ENCODE data around the gene PROSER3. TPM values are rescaled to one million over a fixed set of nuclear protein-coding genes. Genes with fewer than 3 reads are reported as not detected.

PROSER3 gene
- total RNA-seq, 1 donor from 2014 or later = 63.4 TPM

DNA sequence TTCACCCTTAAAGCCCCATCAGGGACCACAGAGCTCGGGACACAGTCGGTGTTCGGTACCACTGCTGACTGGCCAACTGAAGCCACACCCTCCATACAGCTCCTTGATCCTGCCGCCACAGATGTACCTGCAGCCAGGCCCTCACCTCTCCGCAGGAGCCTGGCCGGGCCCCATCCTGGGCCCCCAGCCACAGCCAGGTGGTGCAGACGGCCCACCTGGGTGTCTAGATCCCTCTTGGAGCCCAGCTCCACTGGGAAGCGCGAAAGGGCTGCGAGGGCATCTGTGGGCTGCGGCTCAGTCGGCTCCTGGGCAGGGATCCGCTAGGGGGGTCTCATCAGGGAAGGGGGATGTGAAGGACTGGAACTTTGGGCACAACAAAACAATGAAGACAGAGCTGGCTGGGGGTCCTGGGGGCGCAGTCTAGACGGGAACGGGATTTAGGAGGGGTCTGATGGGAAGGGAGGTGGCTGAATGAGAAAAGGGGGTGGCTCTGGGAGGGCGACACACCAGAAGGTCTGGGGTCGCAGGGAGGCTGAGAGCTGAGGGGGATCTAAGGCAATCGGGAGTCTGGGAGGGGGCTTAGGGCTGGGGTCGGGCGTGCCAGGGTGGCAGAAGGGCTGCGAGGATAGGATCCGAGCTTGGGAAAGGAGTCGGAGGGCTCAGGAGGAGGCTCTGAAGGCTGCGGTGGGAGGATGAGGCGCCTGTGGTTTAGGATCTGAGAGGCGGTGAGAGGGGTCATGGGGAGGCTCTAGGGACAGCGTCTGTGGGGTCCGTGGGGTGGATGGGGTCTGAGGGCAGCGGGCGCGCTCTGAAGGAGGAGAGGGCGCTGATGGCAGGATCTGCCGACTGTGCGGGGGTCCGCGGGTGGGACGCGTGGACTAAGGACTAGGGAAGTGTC is 38.9 kb downstream of the PROSER3 start:
- no peaks in the 10 kb centered on the region for H3K36me3 Mint-ChIP-seq (ENCODE audit: low read depth)
- H3K27me3 Mint-ChIP-seq (ENCODE audit: low read depth) = peaks cover 45% of the 10 kb centered on the region
- H3K9me3 Mint-ChIP-seq = no peaks in the 10 kb centered on the region
- DNase-seq (ENCODE audit: low read depth, low spot score) = no peak
- no peaks in the 10 kb centered on the region for H3K4me1 Mint-ChIP-seq
- H3K4me3 Mint-ChIP-seq = no peak overlapping the region
- no peak overlapping the region for H3K27ac Mint-ChIP-seq (ENCODE audit: unreplicated experiment)
- TF ChIP-seq, protein P1, sequence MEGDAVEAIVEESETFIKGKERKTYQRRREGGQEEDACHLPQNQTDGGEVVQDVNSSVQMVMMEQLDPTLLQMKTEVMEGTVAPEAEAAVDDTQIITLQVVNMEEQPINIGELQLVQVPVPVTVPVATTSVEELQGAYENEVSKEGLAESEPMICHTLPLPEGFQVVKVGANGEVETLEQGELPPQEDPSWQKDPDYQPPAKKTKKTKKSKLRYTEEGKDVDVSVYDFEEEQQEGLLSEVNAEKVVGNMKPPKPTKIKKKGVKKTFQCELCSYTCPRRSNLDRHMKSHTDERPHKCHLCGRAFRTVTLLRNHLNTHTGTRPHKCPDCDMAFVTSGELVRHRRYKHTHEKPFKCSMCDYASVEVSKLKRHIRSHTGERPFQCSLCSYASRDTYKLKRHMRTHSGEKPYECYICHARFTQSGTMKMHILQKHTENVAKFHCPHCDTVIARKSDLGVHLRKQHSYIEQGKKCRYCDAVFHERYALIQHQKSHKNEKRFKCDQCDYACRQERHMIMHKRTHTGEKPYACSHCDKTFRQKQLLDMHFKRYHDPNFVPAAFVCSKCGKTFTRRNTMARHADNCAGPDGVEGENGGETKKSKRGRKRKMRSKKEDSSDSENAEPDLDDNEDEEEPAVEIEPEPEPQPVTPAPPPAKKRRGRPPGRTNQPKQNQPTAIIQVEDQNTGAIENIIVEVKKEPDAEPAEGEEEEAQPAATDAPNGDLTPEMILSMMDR (conservative IDR thresholded peaks at IDR 0.05) = no peak

DNA sequence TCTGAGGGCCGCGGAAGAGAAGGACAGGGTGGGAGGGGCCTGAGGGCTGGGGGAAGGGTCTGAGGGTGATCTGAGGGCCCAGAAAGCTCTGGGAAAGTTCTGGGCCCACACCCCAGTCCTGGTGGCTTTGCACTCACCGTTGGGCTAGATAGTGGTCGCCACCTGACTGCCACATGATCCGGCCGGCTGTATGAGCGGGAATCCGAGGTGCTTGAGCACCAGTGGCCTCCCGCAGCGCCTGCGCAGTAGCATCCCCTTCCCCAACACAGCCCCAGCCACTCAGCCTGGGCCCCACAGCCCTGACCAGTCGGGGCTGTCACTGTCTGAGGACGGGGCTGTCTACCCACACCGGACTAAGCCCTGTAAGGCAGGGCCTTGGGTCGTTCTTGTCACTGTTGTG is 39.7 kb downstream of the PROSER3 start:
- no peaks in the 10 kb centered on the region for H3K9me3 Mint-ChIP-seq
- no peaks in the 10 kb centered on the region for H3K4me1 Mint-ChIP-seq
- H3K27me3 Mint-ChIP-seq (ENCODE audit: low read depth) = peaks cover 49% of the 10 kb centered on the region
- H3K4me3 Mint-ChIP-seq = no peak overlapping the region
- DNase-seq (ENCODE audit: low read depth, low spot score) = no peak
- TF ChIP-seq, protein P1 (conservative IDR thresholded peaks at IDR 0.05) = no peak
- no peaks in the 10 kb centered on the region for H3K36me3 Mint-ChIP-seq (ENCODE audit: low read depth)
- no peak overlapping the region for H3K27ac Mint-ChIP-seq (ENCODE audit: unreplicated experiment)

DNA sequence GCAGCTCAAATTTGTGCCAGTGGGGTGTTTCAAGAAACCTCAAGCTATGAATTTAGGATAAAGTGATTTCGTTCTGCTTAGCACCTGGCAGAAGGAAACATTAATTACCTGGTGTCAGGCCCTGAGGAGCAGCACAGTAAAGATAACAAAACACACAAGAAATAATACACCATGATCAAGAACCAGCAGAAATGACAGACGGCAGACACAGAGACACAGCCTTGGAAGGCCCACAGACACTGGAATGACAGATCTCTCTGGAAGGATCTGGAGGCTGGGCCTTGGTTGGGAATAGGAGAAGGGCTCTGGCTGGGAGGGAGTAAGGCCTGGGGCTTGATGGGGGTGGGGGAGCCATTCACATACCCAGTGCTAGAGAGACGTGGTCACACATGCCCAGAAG is 43.9 kb downstream of the PROSER3 start:
- no peak overlapping the region for H3K4me3 Mint-ChIP-seq
- TF ChIP-seq, protein P1 (conservative IDR thresholded peaks at IDR 0.05) = no peak
- H3K36me3 Mint-ChIP-seq (ENCODE audit: low read depth) = no peaks in the 10 kb centered on the region
- no peaks in the 10 kb centered on the region for H3K9me3 Mint-ChIP-seq
- DNase-seq (ENCODE audit: low read depth, low spot score) = no peak
- H3K27ac Mint-ChIP-seq (ENCODE audit: unreplicated experiment) = no peak overlapping the region
- no peaks in the 10 kb centered on the region for H3K4me1 Mint-ChIP-seq
- peaks cover 46% of the 10 kb centered on the region for H3K27me3 Mint-ChIP-seq (ENCODE audit: low read depth)

DNA sequence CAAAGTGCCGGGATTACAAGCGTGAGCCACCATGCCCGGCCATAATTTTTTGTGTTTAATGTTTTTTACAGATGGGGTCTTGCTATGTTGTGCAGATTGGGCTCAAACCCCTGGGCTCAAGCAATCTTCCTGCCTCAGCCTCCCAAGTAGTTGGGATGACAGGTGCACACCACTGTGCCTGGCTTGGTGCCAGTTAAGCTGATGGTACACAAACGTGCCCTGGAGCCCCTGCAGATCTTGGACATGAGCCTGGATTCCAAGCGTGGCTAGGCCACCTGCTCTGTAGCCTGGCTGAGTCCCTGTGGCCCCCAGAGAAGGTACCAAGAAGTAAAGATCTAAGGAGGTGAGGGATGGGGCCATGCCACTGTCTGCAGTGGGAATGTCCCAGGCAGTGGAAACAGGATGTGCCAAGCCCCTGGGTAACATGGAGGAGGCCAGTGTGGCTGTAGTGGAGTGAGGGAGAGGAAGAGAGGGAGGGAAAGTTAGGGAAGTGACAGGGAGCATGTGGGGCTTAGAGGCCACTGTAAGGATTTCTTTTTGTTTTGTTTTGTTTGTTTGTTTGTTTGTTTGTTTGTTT is 47.6 kb downstream of the PROSER3 start:
- DNase-seq (ENCODE audit: low read depth, low spot score) = no peak

DNA sequence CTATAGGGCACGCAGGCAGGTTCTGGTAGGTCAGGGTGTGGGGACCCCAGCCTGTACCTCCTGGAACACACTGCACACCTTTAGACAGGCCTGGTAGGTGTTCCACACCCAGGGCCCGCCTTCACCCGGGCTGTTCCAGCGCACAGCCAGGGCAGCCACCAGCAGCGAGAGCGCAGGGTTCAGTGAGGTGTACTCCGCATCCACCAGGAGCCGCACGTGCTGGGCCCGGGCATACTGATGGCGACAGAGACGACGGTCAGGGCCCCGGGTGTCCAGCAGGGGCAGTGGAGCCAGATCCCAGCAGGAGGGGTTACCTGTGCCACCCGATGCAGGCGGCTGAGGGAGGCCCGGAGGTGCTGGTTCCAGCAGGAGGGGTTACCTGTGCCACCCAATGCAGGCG is 48.6 kb downstream of the PROSER3 start:
- no peak overlapping the region for H3K4me3 Mint-ChIP-seq
- H3K27me3 Mint-ChIP-seq (ENCODE audit: low read depth) = peaks cover 45% of the 10 kb centered on the region
- no peaks in the 10 kb centered on the region for H3K9me3 Mint-ChIP-seq
- TF ChIP-seq, protein P1 (conservative IDR thresholded peaks at IDR 0.05) = no peak
- H3K27ac Mint-ChIP-seq (ENCODE audit: unreplicated experiment) = no peak overlapping the region
- no peaks in the 10 kb centered on the region for H3K4me1 Mint-ChIP-seq
- H3K36me3 Mint-ChIP-seq (ENCODE audit: low read depth) = no peaks in the 10 kb centered on the region
- no peak for DNase-seq (ENCODE audit: low read depth, low spot score)

More for the DNA sequence above, 47.6 kb downstream of the PROSER3 start:
- TF ChIP-seq, protein P1 (conservative IDR thresholded peaks at IDR 0.05) = no peak
- H3K27me3 Mint-ChIP-seq (ENCODE audit: low read depth) = peaks cover 42% of the 10 kb centered on the region
- no peaks in the 10 kb centered on the region for H3K36me3 Mint-ChIP-seq (ENCODE audit: low read depth)
- no peak overlapping the region for H3K27ac Mint-ChIP-seq (ENCODE audit: unreplicated experiment)
- H3K4me3 Mint-ChIP-seq = no peak overlapping the region
- H3K4me1 Mint-ChIP-seq = no peaks in the 10 kb centered on the region
- H3K9me3 Mint-ChIP-seq = no peaks in the 10 kb centered on the region

Measured in neural crest cell (in vitro differentiated cells).